22Rv1 (cell line): ENCODE data around the gene DDA1.

Experiments used
- CTCF ChIP-seq: fragments of 450-650 bp; IDR thresholded peaks from 2 replicates; pipeline ENCODE4 v1.5.1; 2017; ENCODE audit warnings: mild to moderate bottlenecking
- ZFX ChIP-seq: fragments of 450-650 bp; IDR thresholded peaks from 2 replicates; pipeline ENCODE4 v1.6.1; 2017; ENCODE audit warnings: antibody characterized with exemption, borderline replicate concordance

- no peak for TF ChIP-seq CTCF
- no peak for TF ChIP-seq ZFX
These were observed 12.4 kb upstream of the DDA1 start for GRCh38 chr19:17296976-17297375.
